Trophoblast cell (in vitro differentiated cells and primary cell): ENCODE results near the gene PLA1A.

ENCODE experiments used
- DNase-seq, 2 donors: peaks; one replicate each; pipeline ENCODE4 v3.0.0-alpha.2; 2016
- H2AFZ ChIP-seq: 2 replicates; pipeline ENCODE4 v1.6.1; 2013; ENCODE audit warnings: low read length, moderate library complexity, mild to moderate bottlenecking; ENCODE audit not compliant: insufficient read depth, poor library complexity
- H2AK5ac ChIP-seq: 2 replicates; pipeline ENCODE4 v1.6.1; 2013; ENCODE audit warnings: mild to moderate bottlenecking, low read length
- H2BK120ac ChIP-seq: 2 replicates; pipeline ENCODE4 v1.6.1; 2013; ENCODE audit warnings: low read length, mild to moderate bottlenecking, moderate library complexity; ENCODE audit not compliant: insufficient read depth, poor library complexity
- H2BK12ac ChIP-seq: 2 replicates; pipeline ENCODE4 v1.6.1; 2013; ENCODE audit warnings: mild to moderate bottlenecking, low read length, moderate library complexity
- H2BK5ac ChIP-seq: 2 replicates; pipeline ENCODE4 v1.6.1; 2013; ENCODE audit warnings: low read length, low read depth, moderate library complexity, mild to moderate bottlenecking; ENCODE audit not compliant: poor library complexity
- H3K14ac ChIP-seq: 2 replicates; pipeline ENCODE4 v1.6.1; 2013; ENCODE audit warnings: mild to moderate bottlenecking, low read length
- H3K18ac ChIP-seq: 2 replicates; pipeline ENCODE4 v1.6.1; 2013; ENCODE audit warnings: mild to moderate bottlenecking, low read length
- H3K23ac ChIP-seq: 2 replicates; pipeline ENCODE4 v1.6.1; 2013; ENCODE audit warnings: low read length
- H3K27ac ChIP-seq: 2 replicates; pipeline ENCODE4 v1.5.1; 2013; ENCODE audit warnings: low read depth, mild to moderate bottlenecking, inconsistent platforms, low read length, moderate library complexity
- H3K27me3 ChIP-seq: 2 replicates; pipeline ENCODE4 v1.6.1; 2013; ENCODE audit warnings: inconsistent platforms, mild to moderate bottlenecking, low read length, moderate library complexity; ENCODE audit not compliant: insufficient read depth
- H3K36me3 ChIP-seq, 2 experiments: 1 replicate in 1 of 2; 2 replicates in 1 of 2; pipeline ENCODE4 v1.6.1; 2013; ENCODE audit warnings: low read length in 2 of 2, mild to moderate bottlenecking in 2 of 2, moderate library complexity in 1 of 2; ENCODE audit not compliant: insufficient read depth in 2 of 2, control insufficient read depth in 1 of 2
- H3K4ac ChIP-seq: 2 replicates; pipeline ENCODE4 v1.6.1; 2013; ENCODE audit warnings: low read depth, mild to moderate bottlenecking, low read length, moderate library complexity
- H3K4me1 ChIP-seq, 2 experiments: 1 replicate in 1 of 2; 2 replicates in 1 of 2; pipeline ENCODE4 v1.6.1; 2013; ENCODE audit warnings: low read length in 2 of 2, mild to moderate bottlenecking in 2 of 2, moderate library complexity in 1 of 2; ENCODE audit not compliant: insufficient read depth in 2 of 2, control insufficient read depth in 1 of 2
- H3K4me2 ChIP-seq: 2 replicates; pipeline ENCODE4 v1.6.1; 2013; ENCODE audit warnings: inconsistent platforms, mild to moderate bottlenecking, low read length, moderate library complexity
- H3K4me3 ChIP-seq: 2 replicates; pipeline ENCODE4 v1.5.1; 2013; ENCODE audit warnings: mild to moderate bottlenecking, low read depth, low read length, inconsistent platforms
- H3K79me1 ChIP-seq: one replicate; pipeline ENCODE4 v1.6.1; 2013; ENCODE audit warnings: low read length
- H3K79me2 ChIP-seq: 2 replicates; pipeline ENCODE4 v1.6.1; 2013; ENCODE audit warnings: low read length, mild to moderate bottlenecking; ENCODE audit not compliant: control insufficient read depth, insufficient read depth, poor library complexity
- H3K9ac ChIP-seq: 2 replicates; pipeline ENCODE4 v1.6.1; 2013; ENCODE audit warnings: mild to moderate bottlenecking, low read length
- H3K9me3 ChIP-seq: 2 replicates; pipeline ENCODE4 v1.6.1; 2013; ENCODE audit warnings: low read depth, mild to moderate bottlenecking, control low read depth, inconsistent platforms, low read length; ENCODE audit not compliant: insufficient read depth
- H4K12ac ChIP-seq: 2 replicates; pipeline ENCODE4 v1.6.1; 2013; ENCODE audit warnings: low read depth, mild to moderate bottlenecking, low read length, moderate library complexity
- H4K8ac ChIP-seq: 2 replicates; pipeline ENCODE4 v1.6.1; 2013; ENCODE audit warnings: low read depth, mild to moderate bottlenecking, low read length, moderate library complexity
- H4K91ac ChIP-seq: one replicate; pipeline ENCODE4 v1.6.1; 2013; ENCODE audit warnings: low read depth, mild to moderate bottlenecking, low read length, moderate library complexity
- WGBS: extraction: QIAGEN DNeasy Blood & Tissue Kit; methylation state at CpG from one replicate; pipeline ENCODE4 v1.1.7; 2013; ENCODE audit warnings: missing lambda C conversion rate; ENCODE audit not compliant: insufficient read length, insufficient coverage; ENCODE audit errors: extremely low coverage; 5-methylcytosine and 5-hydroxymethylcytosine counted together

Gene PLA1A

DNA sequence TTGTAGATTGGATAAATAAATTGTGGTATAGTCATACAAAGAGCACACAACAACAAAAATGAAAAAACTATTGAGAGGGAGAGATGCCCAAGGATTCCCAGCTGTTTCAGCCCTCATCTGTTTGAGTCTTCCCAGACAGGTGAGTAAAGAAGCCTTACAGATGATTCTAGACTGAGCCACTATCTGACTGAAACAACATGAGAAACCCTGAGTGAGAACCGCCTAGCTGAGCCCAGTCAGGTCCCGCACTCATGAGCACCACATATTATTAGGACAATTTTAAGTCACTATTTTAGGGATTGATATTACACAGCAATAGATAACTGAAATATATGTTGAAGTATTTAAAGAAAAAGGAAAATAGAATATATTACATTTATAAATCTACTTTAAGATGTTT, 43.7 kb downstream of the PLA1A start:
- Histone ChIP-seq H3K4ac (no peak overlapping the region), H3K23ac (no peak overlapping the region), H4K91ac (no peak overlapping the region), H3K14ac (no peak overlapping the region), H3K4me2 (no peak overlapping the region), H4K12ac (no peak overlapping the region), H4K8ac (no peak overlapping the region), H3K79me2 (no peaks in the 10 kb centered on the region), H2AFZ (no peak overlapping the region), H3K27ac (no peak overlapping the region), H2BK5ac (no peak overlapping the region), H3K18ac (no peak overlapping the region), H3K4me1 (peaks cover 3 to 12% of the 10 kb centered on the region in 2 experiments), H2BK12ac (no peak overlapping the region), H3K9me3 (peaks cover 2% of the 10 kb centered on the region), H3K27me3 (no peaks in the 10 kb centered on the region), H3K9ac (no peak overlapping the region), H2BK120ac (no peak overlapping the region), H2AK5ac (no peak overlapping the region), H3K36me3 (peaks cover 12 to 26% of the 10 kb centered on the region in 2 experiments), H3K79me1 (peaks cover 4% of the 10 kb centered on the region), H3K4me3 (no peak overlapping the region)
- DNase-seq, result no peak
- no CpG with 5 or more reads among the region's 2 CpGs for WGBS

DNA sequence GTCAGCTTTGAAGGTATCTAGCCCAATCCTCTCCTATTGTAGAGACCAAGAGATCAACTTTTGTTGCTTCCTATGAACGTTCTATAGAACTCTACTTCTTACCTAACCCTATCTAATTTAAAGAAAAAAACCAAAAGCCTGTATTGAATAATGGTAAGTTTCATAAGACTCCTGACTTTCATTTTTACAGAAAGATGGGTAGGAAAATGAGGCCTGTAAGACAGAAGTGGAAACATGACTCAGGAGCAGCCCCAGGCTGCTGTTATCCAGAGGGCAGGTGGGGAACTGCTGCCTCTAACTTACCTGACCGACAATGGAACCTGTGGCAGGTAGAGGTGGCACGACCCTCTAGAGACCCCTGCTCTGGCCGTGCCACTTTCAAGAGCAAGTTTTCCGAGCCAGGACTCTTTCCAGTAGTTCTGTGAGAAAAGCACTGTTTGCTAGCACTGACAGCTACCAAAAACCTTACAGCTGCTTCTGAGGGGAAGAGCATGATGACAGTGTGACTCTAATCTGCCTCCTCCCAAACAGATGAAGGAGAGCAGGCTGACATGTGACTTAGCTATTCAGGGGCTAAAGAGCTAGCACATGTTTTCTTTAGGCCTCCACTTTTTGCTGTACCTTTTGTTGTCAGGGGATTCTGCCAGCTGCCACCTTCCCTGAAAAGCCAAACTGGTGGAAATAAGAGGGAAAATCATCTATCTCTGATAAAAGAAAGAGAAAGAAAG, 45.2 kb downstream of the PLA1A start:
- no peak overlapping the region for H3K4me2 ChIP-seq
- H4K8ac ChIP-seq, result no peak overlapping the region
- no peak overlapping the region for H2BK5ac ChIP-seq
- no peak overlapping the region for H4K12ac ChIP-seq
- H2BK12ac ChIP-seq, result no peak overlapping the region
- no peak for DNase-seq
- peaks cover 3 to 9% of the 10 kb centered on the region in 2 experiments for H3K4me1 ChIP-seq
- no peak overlapping the region for H3K27ac ChIP-seq
- H2BK120ac ChIP-seq, result no peak overlapping the region
- H3K27me3 ChIP-seq, result no peaks in the 10 kb centered on the region
- no peak overlapping the region for H3K18ac ChIP-seq
- H3K79me1 ChIP-seq, result peaks cover 4% of the 10 kb centered on the region
- no peak overlapping the region for H3K4ac ChIP-seq
- H4K91ac ChIP-seq, result no peak overlapping the region
- peaks cover 13 to 37% of the 10 kb centered on the region in 2 experiments for H3K36me3 ChIP-seq
- no peak overlapping the region for H3K9ac ChIP-seq
- H2AK5ac ChIP-seq, result no peak overlapping the region
- WGBS, result no CpG with 5 or more reads among the region's 5 CpGs
- H3K4me3 ChIP-seq, result no peak overlapping the region
- no peak overlapping the region for H3K14ac ChIP-seq
- peaks cover 2% of the 10 kb centered on the region for H3K9me3 ChIP-seq
- no peak overlapping the region for H2AFZ ChIP-seq
- no peaks in the 10 kb centered on the region for H3K79me2 ChIP-seq
- H3K23ac ChIP-seq, result no peak overlapping the region

DNA sequence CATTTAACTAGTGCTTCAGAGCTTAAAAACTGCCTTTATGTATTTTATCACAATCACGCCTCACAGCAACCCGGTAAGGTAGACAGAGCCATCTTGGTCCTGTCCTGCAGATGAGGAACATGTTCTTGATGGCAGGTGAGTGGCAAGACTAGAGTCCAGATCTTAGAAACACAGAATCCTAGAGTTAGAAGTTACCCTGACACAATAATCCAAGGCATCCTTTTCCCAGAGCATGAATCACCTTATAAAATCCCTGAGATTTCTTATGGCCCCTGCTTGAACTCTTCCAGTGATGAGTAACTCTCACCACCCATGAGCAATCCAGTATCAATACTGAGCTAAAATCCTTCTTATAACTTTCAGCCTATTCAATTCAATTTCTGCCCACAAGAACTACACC, 45.8 kb downstream of the PLA1A start:
- Histone ChIP-seq H3K18ac (no peak overlapping the region), H3K4me3 (no peak overlapping the region), H3K9ac (no peak overlapping the region), H2AFZ (no peak overlapping the region), H4K8ac (no peak overlapping the region), H2BK12ac (no peak overlapping the region), H2BK120ac (no peak overlapping the region), H3K79me2 (no peaks in the 10 kb centered on the region), H3K23ac (no peak overlapping the region), H2AK5ac (no peak overlapping the region), H3K4me1 (peaks cover 2 to 4% of the 10 kb centered on the region in 2 experiments), H3K4me2 (no peak overlapping the region), H3K27ac (no peak overlapping the region), H3K14ac (no peak overlapping the region), H3K4ac (no peak overlapping the region), H4K91ac (no peak overlapping the region), H3K27me3 (no peaks in the 10 kb centered on the region), H4K12ac (no peak overlapping the region), H2BK5ac (no peak overlapping the region), H3K36me3 (peaks cover 19 to 43% of the 10 kb centered on the region in 2 experiments), H3K79me1 (peaks cover 4% of the 10 kb centered on the region), H3K9me3 (peaks cover 2% of the 10 kb centered on the region)
- DNase-seq, result no peak
- no CpG with 5 or more reads among the region's 2 CpGs for WGBS

DNA sequence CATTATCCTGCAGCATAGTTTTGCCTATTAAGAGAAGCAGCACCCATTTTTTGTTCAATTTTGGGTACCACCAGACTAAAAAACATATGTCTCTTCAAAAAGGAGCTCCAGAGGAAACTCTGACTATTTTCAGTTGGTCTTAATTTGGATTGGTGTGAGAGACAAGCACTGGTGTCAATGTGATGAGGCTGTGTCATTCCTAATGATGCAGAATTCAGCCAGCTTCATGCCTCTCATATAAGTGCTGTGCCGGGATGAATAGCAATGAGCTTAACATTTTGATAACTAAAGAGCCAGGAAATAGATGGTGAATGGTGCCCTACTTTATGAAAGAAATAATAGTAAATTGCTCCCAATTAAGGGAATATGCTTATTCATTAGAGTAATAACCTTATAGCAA, 46.8 kb downstream of the PLA1A start:
- Histone ChIP-seq H3K18ac (no peak overlapping the region), H4K12ac (no peak overlapping the region), H2BK120ac (no peak overlapping the region), H3K4me1 (no peaks in the 10 kb centered on the region), H4K91ac (no peak overlapping the region), H3K4me3 (no peak overlapping the region), H3K9ac (no peak overlapping the region), H2AK5ac (no peak overlapping the region), H3K9me3 (peaks cover 2% of the 10 kb centered on the region), H3K23ac (no peak overlapping the region), H3K4ac (no peak overlapping the region), H2AFZ (no peak overlapping the region), H3K36me3 (peaks cover 19 to 47% of the 10 kb centered on the region in 2 experiments), H3K4me2 (no peak overlapping the region), H3K14ac (no peak overlapping the region), H4K8ac (no peak overlapping the region), H3K79me2 (no peaks in the 10 kb centered on the region), H3K27me3 (no peaks in the 10 kb centered on the region), H3K79me1 (no peaks in the 10 kb centered on the region), H3K27ac (no peak overlapping the region), H2BK5ac (no peak overlapping the region), H2BK12ac (no peak overlapping the region)
- no peak for DNase-seq
- WGBS, result no CpG with 5 or more reads among the region's 1 CpG
